RKO (cell line): ENCODE results near the gene THSD7A.

Source experiments
- DNase-seq: peaks from one replicate; pipeline ENCODE4 v3.0.0-alpha.2; 2016; ENCODE audit warnings: low spot score

Gene THSD7A

GRCh38 chr7:11810043-11810625 lies 21.9 kb downstream of the THSD7A start:
- no peak for DNase-seq

- DNase-seq = no peak
These were observed 25.0 kb downstream of the THSD7A start for GRCh38 chr7:11807000-11807399.

DNA sequence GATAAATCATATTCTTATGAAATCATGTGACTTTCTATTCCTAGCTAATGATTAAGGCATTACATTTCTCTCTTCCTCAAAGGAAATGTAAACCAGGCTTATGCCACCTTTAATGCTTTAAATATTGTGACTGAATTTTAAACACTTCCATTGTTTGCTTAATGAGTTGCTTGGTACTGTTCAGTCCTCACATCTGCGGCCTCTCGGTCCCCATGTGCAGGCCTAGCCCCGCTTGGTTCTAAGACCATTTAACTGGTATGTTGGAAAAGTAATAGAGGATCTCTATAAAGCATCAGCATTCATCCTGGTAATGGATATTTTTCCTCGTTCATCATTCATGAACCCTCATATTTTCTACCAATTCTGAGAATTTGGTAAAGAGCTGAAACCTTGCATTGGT lies 27.4 kb downstream of the THSD7A start:
- DNase-seq = no peak

DNA sequence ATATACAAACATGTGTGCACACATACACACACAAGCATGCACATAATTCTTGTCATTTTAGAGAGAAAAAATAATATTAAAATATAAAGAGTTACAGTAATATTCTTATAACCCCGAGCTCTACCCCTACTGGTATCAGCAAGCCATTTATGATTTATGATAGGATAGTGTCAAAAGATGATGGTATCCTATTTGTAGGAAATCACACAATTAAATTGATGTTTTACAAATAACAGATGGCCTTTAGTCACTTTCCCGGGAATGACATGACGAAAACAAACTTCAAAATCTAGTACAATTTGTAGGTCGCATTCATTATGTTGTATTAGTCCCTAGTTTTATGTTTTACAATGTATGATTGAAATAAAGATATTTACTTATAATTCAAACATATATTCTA lies 36.8 kb downstream of the THSD7A start:
- DNase-seq = no peak

DNA sequence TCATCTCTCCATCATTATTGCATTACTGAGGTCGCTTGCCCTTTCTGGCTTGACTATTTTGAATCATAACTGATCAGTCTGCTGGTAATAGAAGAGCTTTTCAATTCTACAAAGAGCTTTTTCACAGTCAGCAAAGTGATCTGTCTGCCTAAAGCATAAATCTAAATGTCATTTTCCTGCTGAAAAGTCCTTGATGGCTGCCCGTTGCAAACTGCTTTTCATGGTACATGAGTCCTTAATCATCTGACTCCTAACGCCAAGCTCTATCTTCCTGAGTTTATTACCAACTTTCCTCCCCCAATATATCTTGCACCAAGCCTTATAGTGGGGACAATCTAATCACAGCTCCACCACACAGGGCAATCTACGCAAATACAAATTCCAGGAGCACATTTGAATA lies 39.8 kb downstream of the THSD7A start:
- no peak for DNase-seq

- no peak for DNase-seq
These were observed 43.4 kb downstream of the THSD7A start for GRCh38 chr7:11788568-11788967.

DNA sequence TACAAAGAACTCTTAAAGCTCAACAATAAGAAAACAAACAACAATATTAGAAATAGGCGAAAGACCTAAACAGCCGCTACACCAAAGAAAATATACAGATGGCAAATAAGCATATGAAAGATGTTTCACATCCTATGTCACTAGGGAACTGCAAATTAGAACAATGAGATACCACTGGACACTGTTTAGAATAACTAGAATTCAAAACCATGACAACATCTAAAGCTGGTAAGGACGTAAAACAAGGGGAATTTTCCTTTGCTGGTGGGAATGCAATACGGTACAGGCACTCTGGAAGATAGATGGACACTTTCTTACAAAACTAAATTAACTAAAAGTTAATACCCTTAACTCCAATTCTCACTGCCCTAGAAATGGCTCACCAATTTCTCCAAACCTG lies 44.5 kb downstream of the THSD7A start:
- no peak for DNase-seq

DNA sequence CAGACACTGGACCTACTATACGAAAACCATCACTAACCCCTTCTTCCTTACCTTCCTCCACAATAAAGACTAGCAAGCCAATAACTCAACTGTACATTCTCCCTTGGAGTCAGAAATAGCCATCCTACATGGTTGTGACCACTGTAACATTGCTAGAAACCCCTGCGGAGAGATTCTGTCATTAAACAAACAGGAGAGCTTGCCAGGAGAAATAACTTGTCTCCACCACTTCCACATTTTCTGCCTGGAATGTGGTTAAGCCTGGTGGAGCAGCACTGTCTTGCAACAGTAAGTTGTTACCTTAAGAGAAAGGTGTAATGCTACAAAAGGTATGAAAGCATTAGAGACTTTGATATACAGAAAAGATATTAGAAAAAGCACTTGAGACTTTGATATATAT lies 45.8 kb downstream of the THSD7A start:
- no peak for DNase-seq

DNA sequence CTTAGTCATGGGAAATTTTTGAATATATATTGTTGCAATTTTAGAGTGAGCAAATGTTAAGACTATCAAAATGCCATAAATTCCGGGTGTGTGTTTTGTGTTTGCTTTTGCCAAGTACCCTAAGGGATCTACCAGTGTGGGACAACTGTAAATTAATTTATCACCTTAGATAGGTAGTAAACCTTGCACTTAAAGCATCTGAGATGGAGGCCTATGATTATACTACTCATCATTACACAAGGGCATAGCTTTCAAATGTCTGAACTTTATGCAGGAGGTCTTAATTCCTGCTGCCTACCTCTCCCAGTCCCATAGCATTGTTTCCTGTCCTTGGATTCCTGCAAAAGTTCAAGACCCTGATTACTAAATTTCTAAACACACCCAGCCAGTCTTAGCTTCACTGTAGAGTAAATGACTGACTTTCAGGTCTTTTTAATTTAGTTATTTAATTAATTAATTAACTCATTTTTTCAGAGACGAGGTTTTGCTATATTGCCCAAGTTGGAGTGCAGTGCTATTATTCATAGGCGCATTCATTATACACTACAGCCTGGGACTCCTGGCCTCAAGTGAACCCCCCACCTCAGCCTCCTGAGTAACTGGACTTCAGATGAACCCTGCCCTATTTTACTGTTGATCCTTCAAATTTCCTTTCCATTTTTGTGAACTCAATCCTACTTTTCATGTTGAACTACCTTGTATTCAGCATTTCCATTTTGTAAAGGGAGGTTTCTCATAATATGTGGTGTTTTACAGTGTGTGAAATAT lies 47.0 kb downstream of the THSD7A start:
- no peak for DNase-seq

- no peak for DNase-seq
These were observed 51.9 kb downstream of the THSD7A start for GRCh38 chr7:11779864-11780674.

- DNase-seq = no peak
These were observed 56.0 kb downstream of the THSD7A start for GRCh38 chr7:11776039-11776438.

- no peak for DNase-seq
These were observed 56.6 kb downstream of the THSD7A start for GRCh38 chr7:11775401-11775800.

DNA sequence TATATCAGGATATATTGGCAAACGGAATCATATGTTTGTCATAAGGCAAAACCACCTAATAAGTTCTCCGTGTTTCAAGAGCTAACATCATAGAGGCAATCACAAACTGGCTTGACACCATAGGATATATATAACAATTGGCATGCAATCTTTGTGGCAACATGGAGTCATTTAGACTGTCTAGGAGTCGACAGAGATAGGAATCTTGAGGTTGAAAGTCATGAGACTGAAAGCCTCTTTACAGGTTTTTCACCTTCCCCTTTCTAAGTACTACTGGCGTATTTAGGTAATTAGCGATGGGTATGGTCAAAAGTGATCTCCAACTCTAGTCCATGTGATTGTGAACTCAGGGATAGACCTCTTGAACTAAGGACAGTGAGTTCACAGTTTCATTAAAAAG lies 63.7 kb downstream of the THSD7A start:
- no peak for DNase-seq

- no peak for DNase-seq
These were observed 64.8 kb downstream of the THSD7A start for GRCh38 chr7:11767148-11767547.

DNA sequence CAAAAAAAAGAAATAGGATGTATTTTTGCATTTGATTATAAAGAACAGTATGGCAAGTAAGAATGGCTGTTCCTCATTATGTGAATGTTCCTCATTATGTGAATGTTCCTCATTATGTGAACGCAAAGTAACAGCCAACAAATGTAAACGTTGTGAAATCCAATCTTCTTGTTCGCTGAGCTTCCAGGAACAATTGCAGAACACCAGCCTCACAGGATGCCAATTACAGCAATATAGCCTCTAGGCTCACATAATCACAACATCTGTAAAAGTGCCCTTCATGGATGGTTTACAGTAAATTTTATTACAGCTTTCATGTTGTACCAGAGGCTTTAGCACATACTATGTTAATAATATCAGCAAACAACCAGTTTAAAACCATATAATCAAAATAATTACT lies 71.6 kb downstream of the THSD7A start:
- no peak for DNase-seq

DNA sequence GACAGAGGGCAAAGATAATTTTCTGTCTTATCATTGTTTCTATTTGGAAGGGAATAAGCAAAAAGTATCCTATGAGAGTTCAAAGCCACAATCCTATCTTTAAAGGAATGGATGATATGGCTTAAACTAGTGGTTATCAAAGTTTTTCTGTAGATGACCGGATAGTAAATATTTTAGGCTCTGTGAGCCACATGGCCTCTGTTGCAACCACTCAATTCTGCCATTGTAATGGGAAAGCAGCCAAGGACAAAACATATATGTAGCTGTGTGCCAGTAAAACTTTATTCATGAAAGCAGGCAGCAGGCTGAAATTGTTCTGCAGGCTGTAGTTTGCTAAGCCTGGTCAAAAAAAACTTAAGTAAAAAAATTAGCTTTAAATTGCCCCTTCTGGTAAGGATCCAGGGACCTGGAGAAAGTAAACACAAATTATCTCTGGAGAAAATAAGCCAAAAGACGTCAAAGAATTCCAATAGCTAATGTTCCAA lies 73.3 kb downstream of the THSD7A start:
- DNase-seq = no peak

DNA sequence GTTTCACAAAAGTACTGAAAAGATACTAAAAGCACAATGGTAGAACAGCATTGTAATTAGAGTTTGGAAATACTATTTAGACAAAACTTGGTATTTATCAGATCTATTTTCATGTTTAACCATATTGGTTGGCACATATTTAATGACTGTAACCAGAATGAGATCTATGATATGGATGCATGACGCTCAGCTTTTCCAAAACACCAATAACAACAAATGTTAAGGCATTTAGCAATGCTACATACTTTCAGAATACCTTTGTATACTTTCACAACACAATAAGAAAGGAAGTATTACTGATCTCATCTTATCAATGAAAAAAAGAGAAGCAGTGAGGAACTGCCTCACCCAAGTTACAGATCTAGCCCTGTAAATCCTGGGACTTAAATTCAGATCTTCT lies 74.8 kb downstream of the THSD7A start:
- DNase-seq = no peak

DNA sequence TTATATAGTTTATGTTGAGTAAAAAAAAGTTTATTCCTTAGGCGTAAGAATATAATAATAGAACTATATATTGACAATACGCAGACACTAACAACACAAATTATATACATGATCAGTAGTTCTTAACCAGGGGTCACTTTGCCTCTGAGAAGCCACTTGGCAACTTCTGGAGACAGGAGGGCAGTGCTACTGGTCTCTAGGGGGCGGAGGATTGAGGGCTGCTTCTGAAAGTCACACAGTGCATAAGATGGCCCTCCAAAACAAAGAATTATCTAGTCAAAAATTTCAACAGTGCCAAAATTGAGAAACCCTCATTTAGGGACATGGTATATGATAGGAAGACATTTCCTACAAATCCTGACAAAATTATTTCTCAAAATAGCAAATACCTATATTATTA lies 77.1 kb downstream of the THSD7A start:
- no peak for DNase-seq

DNA sequence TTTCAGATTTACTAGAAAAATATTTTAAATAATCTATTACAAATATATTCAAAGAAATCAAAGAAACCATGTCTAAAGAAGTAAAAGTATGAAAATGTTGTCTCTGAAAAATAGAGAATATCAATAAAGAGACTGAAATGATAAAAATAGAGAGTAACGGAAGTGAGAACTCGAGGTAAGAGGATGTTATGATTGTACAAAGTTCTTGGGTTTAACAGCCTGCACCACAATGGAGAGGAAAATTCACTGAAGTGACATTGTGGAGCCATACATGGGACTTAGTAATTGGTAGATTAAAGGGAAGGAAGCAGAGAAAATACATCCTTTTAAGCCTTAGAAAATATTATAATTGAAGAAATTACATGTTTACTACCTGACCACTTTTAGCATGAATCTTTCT lies 77.9 kb downstream of the THSD7A start:
- DNase-seq = no peak

DNA sequence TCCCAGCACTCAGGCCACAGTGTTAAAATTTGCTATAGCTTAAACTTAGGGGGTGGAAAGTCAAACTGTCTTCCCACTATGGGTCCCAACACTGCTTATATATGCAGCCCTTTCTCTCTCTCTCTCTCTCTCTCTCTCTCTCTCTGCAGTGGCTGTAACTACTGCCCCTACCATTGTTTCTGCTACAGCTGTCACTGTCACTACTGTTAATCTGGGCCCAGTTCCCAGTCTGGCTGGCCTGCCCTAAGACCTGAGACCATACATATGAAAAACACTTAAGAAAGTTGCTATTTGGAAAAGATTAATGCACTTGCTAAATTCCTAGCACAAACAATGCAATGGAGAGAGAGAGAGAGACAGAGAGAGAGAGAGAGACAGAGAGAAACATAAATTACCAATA lies 78.6 kb downstream of the THSD7A start:
- no peak for DNase-seq

GRCh38 chr7:11751807-11752389 lies 80.1 kb downstream of the THSD7A start:
- DNase-seq = no peak

DNA sequence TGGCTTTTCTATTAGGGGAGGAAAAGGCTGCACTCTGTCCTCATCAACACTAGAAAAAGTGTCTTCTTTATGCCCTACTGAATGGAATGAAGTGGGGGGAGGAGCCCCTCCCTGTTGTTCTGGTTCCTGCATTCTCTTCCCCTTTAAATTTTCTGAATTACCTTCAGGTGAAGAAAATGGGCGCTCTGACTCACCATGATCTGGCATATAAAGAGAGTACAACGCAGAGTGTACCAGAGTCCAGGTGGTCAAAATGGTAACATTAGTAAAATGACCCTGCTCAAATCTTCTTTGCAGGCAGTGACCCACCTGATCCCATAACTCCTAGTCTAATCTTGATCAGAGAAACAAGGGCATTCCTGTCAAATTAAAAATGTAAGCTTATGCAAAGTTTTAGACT lies 80.7 kb downstream of the THSD7A start:
- no peak for DNase-seq

DNA sequence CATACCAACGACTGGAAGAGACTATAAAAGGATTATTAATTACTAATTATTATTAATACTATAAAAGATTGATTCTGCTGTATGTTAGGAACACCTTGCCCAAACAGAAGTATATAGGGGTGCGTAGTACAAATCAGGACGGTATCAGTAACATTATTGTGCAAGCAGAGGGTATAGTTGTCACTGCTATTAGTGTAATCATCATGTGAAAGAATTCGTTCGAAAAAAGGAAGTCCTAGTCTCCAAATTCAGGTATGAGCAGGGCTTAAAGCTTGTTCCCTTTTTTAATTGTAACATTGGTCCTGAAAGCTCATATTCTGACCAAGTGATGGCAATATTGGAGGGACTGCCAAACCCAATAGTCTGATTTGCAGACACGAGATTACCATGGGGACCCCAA lies 81.8 kb downstream of the THSD7A start:
- no peak for DNase-seq
